NOMO-1 treated with DMSO at 0.1 percent for 48 hours (cell line): ENCODE results near the gene CRKL.
"Not testable (repeated sequence)": the region's sequence is repeated elsewhere in the genome, so short reads cannot be mapped to it uniquely, and the experiment has no call there.

Experiments used
- DNase-seq: peaks from one replicate; lab custom pipeline; 2025; ENCODE audit not compliant: unreplicated experiment; lab: John Stamatoyannopoulos, UW

The CRKL gene

GRCh38 chr22:20933910-20934309, 16.7 kb downstream of the CRKL start:
- DNase-seq: no peak

- DNase-seq: not testable (repeated sequence)
These were observed 17.8 kb downstream of the CRKL start for GRCh38 chr22:20935049-20935448.

DNA sequence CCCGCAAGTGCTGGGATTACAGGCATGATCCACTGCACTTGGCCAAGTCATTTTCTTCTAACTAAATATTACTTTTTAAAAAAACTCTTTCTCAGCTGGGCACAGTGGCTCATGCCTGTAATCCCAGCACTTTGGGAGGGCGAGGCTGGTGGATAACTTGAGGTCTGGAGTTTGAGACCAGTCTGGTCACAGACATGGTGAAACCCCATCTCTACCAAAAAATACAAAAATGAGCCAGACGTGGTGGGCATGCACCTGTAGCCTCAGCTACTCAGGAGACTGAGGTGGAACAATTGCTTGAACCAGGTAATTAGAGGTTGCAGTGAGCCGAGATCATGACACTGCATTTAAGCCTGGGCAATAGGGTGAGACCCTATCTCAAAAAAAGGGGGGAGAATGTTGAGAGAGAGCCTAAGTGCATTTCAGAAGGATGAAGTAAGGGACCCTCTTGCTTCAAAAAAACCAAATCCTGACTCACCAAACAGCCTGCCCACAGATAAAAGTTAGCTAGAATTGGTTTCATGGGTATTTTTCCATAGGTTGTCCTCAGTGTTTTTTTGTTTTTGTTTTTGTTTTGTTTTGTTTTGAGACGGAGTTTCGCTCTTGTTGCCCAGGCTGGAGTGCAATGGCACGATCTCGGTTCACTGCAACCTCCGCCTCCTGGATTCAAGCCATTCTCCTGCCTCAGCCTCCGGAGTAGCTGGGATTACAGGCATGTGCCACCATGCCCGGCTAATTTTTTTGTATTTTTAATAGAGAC, 18.8 kb downstream of the CRKL start:
- DNase-seq: not testable (repeated sequence)

DNA sequence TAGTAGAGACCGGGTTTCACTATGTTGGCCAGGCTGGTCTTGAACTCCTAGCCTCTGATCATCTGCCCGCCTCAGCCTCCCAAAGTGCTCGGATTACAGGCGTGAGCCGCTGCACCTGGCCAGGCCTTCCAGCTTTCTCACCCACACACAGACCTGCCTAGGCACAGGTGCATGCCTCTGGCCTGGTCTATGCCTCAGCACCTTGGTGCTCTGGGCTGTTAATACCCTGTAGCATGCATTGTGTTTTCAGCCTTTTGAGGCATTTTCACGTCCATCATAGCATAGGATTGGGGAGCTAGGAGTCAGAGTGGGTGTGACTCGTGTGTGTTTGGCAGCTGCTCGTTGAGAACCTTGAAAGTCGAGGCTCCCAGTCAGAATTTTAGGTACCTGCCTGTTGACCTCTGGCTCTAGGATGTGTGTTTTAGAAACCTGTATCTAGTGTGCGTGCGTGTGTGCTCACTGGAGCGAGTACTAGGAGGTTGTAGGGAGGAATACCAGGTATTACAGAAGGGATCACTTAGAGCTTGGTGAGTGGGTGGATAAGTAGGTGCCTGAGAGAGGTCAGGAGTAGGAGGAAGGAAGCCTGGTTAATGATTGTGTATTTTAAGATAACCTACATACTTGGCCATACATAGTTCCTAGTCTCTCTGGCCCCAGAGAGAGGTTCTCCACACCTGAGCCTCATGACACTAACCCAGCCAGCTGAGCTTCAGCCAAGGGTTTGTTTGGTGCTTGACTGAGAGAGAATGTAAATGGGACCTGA, 20.0 kb downstream of the CRKL start:
- no peak for DNase-seq

DNA sequence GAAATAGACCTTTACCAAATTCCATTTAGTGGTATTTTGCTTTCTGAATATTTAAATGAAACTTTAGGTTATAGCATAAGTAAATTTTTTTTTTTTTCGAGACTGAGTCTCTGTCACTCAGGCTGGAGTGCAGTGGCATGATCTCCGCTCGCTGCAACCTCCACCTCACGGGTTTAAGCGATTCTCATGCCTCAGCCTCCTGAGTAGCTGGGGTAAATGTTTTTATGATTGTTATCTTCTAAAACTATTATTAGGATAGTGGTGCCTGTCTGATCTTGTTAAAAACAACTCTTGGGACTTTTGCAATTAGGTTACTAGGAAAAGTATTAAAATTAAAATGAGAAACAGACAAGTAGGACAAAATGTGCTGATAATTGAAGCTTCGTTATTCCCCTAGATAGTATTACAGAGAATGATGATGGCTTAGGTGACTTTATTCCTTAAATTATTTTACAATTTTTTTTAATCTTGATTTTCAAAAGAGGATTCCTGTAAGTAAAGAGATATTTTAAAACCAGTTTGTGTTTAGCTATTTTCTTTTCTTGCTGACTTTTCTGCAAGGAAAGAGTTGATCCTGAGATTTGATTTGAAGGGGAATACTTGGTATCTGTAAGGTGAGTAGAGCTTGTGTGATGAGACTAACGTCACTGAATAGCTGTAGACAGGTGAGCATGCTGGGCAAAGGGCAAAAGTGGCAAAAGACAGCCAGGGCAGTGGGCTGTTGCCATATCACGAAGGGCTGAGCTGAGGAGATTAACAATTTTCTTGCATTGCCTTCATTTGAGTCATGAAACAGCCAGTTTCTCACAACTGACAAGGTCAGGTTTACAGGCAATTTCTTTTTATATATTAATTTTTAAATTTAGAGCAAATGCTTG, 20.8 kb downstream of the CRKL start:
- DNase-seq: no peak

DNA sequence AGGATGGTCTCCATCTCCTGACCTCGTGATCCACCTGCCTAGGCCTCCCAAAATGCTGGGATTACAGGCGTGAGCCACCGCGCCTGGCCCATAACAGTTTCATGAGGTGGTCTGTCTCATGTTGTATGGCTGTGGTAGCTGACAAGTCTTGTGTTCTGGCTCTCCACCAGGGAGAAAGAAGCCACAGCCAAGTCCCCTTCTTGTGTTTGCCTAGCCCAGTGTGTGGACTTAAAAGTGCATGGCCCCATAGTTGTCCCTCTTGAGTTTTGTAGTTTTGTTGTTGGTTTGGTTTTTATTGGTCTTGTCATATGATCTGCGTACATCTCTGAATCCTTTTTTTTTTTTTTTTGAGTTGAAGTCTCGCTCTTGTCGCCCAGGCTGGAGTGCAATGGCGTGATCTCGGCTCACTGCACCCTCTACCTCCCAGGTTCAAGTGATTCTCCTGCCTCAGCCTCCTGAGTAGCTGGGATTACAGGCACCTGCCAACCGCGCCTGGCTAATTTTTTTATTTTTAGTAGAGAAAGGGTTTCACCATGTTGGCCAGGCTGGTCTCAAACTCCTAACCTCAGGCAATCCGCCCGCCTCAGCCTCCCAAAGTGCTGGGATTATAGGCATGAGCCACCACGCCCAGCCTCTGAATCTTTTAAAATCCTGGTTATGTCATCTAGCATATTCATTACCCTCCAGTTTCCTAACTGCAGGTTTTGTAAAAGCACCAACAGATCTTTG, 22.4 kb downstream of the CRKL start:
- not testable (repeated sequence) for DNase-seq

DNA sequence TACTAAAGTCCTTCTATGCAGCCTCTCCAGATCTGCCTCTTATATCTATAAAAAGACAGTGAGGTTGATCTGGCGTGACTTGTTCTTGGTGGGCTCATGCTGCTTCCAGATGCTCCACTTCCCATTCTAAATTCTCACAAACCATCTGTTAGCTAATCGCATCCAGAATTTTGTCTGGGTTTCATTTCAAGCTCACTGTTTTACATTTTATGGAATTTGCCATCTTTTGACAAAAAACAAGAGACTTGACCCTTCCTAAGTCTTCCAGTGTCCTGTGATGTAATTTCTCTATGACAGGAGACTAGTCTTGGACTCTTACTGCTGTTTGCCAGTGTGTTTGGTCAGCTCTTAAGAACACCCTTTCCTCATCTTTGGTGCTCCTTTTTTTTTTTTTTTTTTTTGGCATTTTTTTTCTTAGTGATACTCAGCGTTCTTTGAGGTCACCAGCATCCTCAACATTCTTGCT, 23.0 kb downstream of the CRKL start:
- DNase-seq: no peak

GRCh38 chr22:20940904-20941385, 23.7 kb downstream of the CRKL start:
- DNase-seq: no peak

- DNase-seq: not testable (repeated sequence)
These were observed 25.1 kb downstream of the CRKL start for GRCh38 chr22:20942203-20942902.

GRCh38 chr22:20943104-20943933, 26.1 kb downstream of the CRKL start:
- no peak for DNase-seq

GRCh38 chr22:20944042-20944441, 26.8 kb downstream of the CRKL start:
- no peak for DNase-seq

- DNase-seq: no peak
These were observed 28.3 kb downstream of the CRKL start for GRCh38 chr22:20945578-20945934.

DNA sequence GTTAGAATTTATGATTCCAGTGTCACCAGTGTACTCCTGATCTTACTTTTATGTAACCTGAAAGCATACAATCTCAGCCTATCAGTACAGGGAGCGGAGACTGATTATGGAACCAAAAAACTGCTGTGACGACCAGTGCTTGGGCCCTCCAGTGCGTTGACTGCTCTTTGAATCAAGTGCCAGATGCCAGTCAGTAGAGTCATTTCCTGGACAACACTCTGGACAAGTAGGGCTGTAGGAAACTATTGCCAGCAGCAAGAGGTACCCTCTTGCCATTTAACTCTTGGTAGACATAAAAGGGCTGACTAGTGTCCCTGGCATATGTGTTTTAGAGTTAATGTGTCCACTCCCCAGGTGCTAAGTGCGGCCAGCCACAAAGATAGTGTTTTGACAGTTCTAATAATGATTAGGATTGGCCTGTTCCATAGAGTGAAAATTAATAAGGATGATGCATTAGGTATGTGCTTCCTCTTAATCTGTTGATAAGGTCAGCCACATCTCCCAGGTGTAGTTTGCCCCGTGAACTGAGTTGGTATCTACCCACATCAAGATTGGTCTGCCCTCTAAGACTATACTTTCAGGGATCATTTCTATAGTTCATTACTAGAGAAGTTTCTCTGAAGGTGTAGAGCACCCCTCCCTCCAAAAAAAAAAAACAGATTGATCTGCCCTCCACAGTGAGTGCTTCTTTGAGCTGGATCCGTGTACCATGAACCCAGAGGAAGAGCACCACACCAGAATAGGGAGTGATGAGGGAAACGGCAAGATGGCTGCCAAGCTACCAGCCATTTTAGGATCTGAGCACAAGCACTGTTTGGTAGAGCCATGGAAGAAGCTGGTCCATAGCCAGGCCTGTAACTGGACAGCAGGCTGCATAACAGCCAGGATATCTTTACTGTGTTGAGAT, 29.1 kb downstream of the CRKL start:
- no peak for DNase-seq

GRCh38 chr22:20946991-20947390, 29.8 kb downstream of the CRKL start:
- no peak for DNase-seq

- no peak for DNase-seq
These were observed 31.2 kb downstream of the CRKL start for GRCh38 chr22:20948450-20948849.

DNA sequence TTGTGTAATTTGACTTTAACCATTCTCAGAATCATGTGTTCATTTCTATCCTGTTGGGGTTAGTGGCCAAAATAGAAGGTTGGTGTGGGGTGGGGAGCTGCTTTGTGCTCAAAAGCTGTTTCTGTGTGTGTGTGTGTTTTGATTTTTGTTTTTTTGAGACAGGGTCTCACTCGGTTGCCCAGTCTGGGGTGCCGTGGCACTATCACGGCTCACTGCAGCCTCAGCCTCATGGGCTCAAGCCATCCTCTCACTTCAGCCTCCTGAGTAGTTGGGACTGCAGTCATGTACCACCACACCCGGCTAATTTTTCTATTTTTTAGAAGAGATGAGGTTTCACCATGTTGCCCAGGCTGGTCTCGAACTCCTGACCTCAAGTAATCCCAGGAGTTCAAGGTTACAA, 31.8 kb downstream of the CRKL start:
- no peak for DNase-seq

DNA sequence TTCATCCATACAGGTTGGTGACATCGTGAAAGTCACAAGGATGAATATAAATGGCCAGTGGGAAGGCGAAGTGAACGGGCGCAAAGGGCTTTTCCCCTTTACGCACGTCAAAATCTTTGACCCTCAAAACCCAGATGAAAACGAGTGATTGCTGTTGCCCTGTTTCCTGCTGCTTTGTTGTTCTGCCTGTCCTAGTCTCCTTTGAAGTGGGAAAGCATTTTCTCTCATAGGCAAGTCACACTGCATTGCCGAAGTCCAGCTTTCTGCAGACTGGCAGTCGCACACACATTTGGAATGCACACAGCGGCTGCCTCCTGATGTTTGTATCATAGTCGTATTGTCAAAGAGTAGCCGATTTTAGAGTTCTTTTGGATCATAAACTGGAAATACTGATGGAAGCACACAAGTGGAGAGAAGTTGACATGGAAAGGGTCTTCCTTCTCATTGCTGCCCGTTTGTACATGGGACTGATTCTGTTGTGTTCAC, 32.5 kb downstream of the CRKL start:
- DNase-seq: no peak
